Activated naive CD4-positive, alpha-beta T cell (primary cell): ENCODE measurements around the gene ATP23.

Experiments
- DNase-seq, 4 experiments: peaks; one replicate each; lab custom pipeline; 2025; lab: John Stamatoyannopoulos, UW

Gene ATP23

GRCh38 chr12:57941165-57941894 is at the start of gene ATP23:
ATP23 (plus strand) TSS chr12:57941567; CDS start chr12:57941702, 135 bp downstream.
- peak; percentile 75 to 86 (median 80) for DNase-seq

GRCh38 chr12:57892232-57892972 is 49.0 kb upstream of the ATP23 start:
- DNase-seq: no peak

- no peak for DNase-seq
Measured at GRCh38 chr12:57893431-57894353, 47.7 kb upstream of the ATP23 start.

GRCh38 chr12:57894399-57895292 is 46.7 kb upstream of the ATP23 start:
- no peak for DNase-seq

GRCh38 chr12:57895389-57896114 is 45.8 kb upstream of the ATP23 start:
- no peak for DNase-seq

GRCh38 chr12:57896115-57896433 is 45.3 kb upstream of the ATP23 start:
- DNase-seq: peak in 1 of 4 experiments; percentile 15

- DNase-seq: peak in 1 of 4 experiments; percentile 19
Measured at GRCh38 chr12:57896434-57897201, 44.7 kb upstream of the ATP23 start.

- DNase-seq: no peak
Measured at GRCh38 chr12:57897286-57897974, 43.9 kb upstream of the ATP23 start.

- DNase-seq: no peak
Measured at GRCh38 chr12:57898308-57898970, 42.9 kb upstream of the ATP23 start.

- peak; percentile 24 to 51 (median 39) for DNase-seq
Measured at GRCh38 chr12:57899010-57899662, 42.2 kb upstream of the ATP23 start.

GRCh38 chr12:57902478-57902969 is 38.8 kb upstream of the ATP23 start:
- no peak for DNase-seq

- DNase-seq: no peak
Measured at GRCh38 chr12:57904426-57904825, 36.9 kb upstream of the ATP23 start.

- peak; percentile 65 to 76 (median 69) for DNase-seq
Measured at GRCh38 chr12:57904848-57905811, 36.2 kb upstream of the ATP23 start.

- no peak for DNase-seq
Measured at GRCh38 chr12:57905812-57906475, 35.4 kb upstream of the ATP23 start.

GRCh38 chr12:57906821-57907220 is 34.5 kb upstream of the ATP23 start:
- DNase-seq: no peak

- DNase-seq: no peak
Measured at GRCh38 chr12:57907281-57907680, 34.1 kb upstream of the ATP23 start.
